ENCODE measurements around the gene MAMLD1. TPM values are rescaled to one million over a fixed set of nuclear protein-coding genes. Genes with fewer than 3 reads are reported as not detected.

Gene MAMLD1
- total RNA-seq, 2 donors from 2014 or later = 0.44 to 0.68 TPM

GRCh38 chrX:150416469-150416868, 53.4 kb downstream of the MAMLD1 start:
- H3K27me3 ChIP-seq (ENCODE audit: control insufficient read depth, insufficient read depth, low read length, poor library complexity, severe bottlenecking) = no peaks in the 10 kb centered on the region
- H3K36me3 Mint-ChIP-seq (ENCODE audit: low read depth) = no peaks in the 10 kb centered on the region
- H3K9me3 ChIP-seq (ENCODE audit: control insufficient read depth, low read length) = no peaks in the 10 kb centered on the region
- WGBS, 2 experiments (ENCODE audit: insufficient coverage in 1 of 2, insufficient read length in 1 of 2) = 95 to 100% methylated on average over 1 to 6 of the region's 6 CpGs
- TF ChIP-seq, protein P1, sequence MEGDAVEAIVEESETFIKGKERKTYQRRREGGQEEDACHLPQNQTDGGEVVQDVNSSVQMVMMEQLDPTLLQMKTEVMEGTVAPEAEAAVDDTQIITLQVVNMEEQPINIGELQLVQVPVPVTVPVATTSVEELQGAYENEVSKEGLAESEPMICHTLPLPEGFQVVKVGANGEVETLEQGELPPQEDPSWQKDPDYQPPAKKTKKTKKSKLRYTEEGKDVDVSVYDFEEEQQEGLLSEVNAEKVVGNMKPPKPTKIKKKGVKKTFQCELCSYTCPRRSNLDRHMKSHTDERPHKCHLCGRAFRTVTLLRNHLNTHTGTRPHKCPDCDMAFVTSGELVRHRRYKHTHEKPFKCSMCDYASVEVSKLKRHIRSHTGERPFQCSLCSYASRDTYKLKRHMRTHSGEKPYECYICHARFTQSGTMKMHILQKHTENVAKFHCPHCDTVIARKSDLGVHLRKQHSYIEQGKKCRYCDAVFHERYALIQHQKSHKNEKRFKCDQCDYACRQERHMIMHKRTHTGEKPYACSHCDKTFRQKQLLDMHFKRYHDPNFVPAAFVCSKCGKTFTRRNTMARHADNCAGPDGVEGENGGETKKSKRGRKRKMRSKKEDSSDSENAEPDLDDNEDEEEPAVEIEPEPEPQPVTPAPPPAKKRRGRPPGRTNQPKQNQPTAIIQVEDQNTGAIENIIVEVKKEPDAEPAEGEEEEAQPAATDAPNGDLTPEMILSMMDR (conservative IDR thresholded peaks at IDR 0.05) = no peak
- H3K4me1 Mint-ChIP-seq = no peaks in the 10 kb centered on the region
- peaks cover 24% of the 10 kb centered on the region for H3K9me3 Mint-ChIP-seq
- DNase-seq = no peak
- no peak overlapping the region for H3K27ac Mint-ChIP-seq
- H3K36me3 ChIP-seq (ENCODE audit: control insufficient read depth, insufficient read depth, low read length) = no peaks in the 10 kb centered on the region
- H3K27ac ChIP-seq (ENCODE audit: low read depth, low read length) = no peak overlapping the region
- H3K27me3 Mint-ChIP-seq (ENCODE audit: insufficient read depth) = no peaks in the 10 kb centered on the region
- no peak overlapping the region for H3K4me3 ChIP-seq (ENCODE audit: low read length)
- no peak overlapping the region for H3K9ac ChIP-seq (ENCODE audit: extremely low read depth, low read length, poor library complexity, severe bottlenecking)
- H3K4me3 Mint-ChIP-seq = no peak overlapping the region
- no peaks in the 10 kb centered on the region for H3K4me1 ChIP-seq (ENCODE audit: control insufficient read depth, insufficient read depth, low read length)

GRCh38 chrX:150421816-150422215, 58.7 kb downstream of the MAMLD1 start:
- Mint-ChIP-seq H3K27ac (no peak overlapping the region), H3K4me1 (no peaks in the 10 kb centered on the region), H3K9me3 (peaks cover 42% of the 10 kb centered on the region), H3K36me3 (ENCODE audit: low read depth) (no peaks in the 10 kb centered on the region), H3K4me3 (no peak overlapping the region), H3K27me3 (ENCODE audit: insufficient read depth) (peaks cover 7% of the 10 kb centered on the region)
- WGBS, 2 experiments (ENCODE audit: insufficient coverage in 1 of 2, insufficient read length in 1 of 2) = 74 to 81% methylated on average over 5 to 8 of the region's 8 CpGs
- H3K36me3 ChIP-seq (ENCODE audit: control insufficient read depth, insufficient read depth, low read length) = no peaks in the 10 kb centered on the region
- no peak overlapping the region for H3K4me3 ChIP-seq (ENCODE audit: low read length)
- H3K9ac ChIP-seq (ENCODE audit: extremely low read depth, low read length, poor library complexity, severe bottlenecking) = no peak overlapping the region
- H3K27ac ChIP-seq (ENCODE audit: low read depth, low read length) = no peak overlapping the region
- H3K27me3 ChIP-seq (ENCODE audit: control insufficient read depth, insufficient read depth, low read length, poor library complexity, severe bottlenecking) = no peaks in the 10 kb centered on the region
- H3K4me1 ChIP-seq (ENCODE audit: control insufficient read depth, insufficient read depth, low read length) = no peaks in the 10 kb centered on the region
- TF ChIP-seq, protein P1 (conservative IDR thresholded peaks at IDR 0.05) = no peak
- H3K9me3 ChIP-seq (ENCODE audit: control insufficient read depth, low read length) = no peaks in the 10 kb centered on the region
- DNase-seq = no peak

DNA sequence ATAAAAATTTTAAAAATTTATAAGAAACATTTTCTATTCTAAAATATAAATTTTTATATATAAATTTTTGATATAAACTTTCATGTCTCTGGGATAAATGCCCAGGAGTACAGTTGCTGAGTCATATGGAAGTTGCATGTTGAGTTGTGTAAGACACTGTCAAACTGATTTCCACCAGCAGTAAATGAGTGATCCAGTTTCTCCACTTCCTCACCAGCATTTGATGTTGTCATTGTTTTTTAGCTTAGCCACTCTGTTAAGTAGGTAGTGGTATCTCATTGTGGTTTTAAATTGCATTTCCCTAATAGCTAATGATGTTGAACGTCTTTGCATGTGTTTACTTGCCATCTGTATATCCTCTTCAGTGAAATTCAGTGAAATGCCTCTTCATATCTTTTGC, 66.5 kb downstream of the MAMLD1 start:
- H3K36me3 Mint-ChIP-seq (ENCODE audit: low read depth) = no peaks in the 10 kb centered on the region

More for the DNA sequence above, 66.5 kb downstream of the MAMLD1 start:
- Mint-ChIP-seq H3K27ac (no peak overlapping the region), H3K9me3 (peaks cover 57% of the 10 kb centered on the region), H3K4me3 (no peak overlapping the region), H3K4me1 (no peaks in the 10 kb centered on the region), H3K27me3 (ENCODE audit: insufficient read depth) (peaks cover 7% of the 10 kb centered on the region)
- Histone ChIP-seq H3K27ac (ENCODE audit: low read depth, low read length) (no peak overlapping the region), H3K4me1 (ENCODE audit: control insufficient read depth, insufficient read depth, low read length) (no peaks in the 10 kb centered on the region), H3K9me3 (ENCODE audit: control insufficient read depth, low read length) (no peaks in the 10 kb centered on the region), H3K4me3 (ENCODE audit: low read length) (no peak overlapping the region), H3K9ac (ENCODE audit: extremely low read depth, low read length, poor library complexity, severe bottlenecking) (no peak overlapping the region), H3K27me3 (ENCODE audit: control insufficient read depth, insufficient read depth, low read length, poor library complexity, severe bottlenecking) (no peaks in the 10 kb centered on the region), H3K36me3 (ENCODE audit: control insufficient read depth, insufficient read depth, low read length) (no peaks in the 10 kb centered on the region)
- 100% methylated on average over 1 of the region's 1 CpG; no CpG with 5 or more reads in 1 of the 2 experiments for WGBS, 2 experiments (ENCODE audit: insufficient coverage in 1 of 2, insufficient read length in 1 of 2)
- no peak for DNase-seq
- TF ChIP-seq, protein P1 (conservative IDR thresholded peaks at IDR 0.05) = no peak

Measured in endodermal cell (in vitro differentiated cells).